Measurements from ENCODE around the gene TMCC1.

GRCh38 chr3:129687586-129688125, 205.9 kb downstream of the TMCC1 start:
- TF ChIP-seq CTCF (IDR thresholded peaks at IDR 0.05) (no peak), POLR2A (IDR thresholded peaks at IDR 0.05) (no peak)
